GM12865 (cell line): ENCODE data around the gene PCOLCE2.
"Not testable (repeated sequence)": the region's sequence is repeated elsewhere in the genome, so short reads cannot be mapped to it uniquely, and the experiment has no call there.

Experiments used
- DNase-seq: peaks from one replicate; pipeline ENCODE4 v3.0.0; 2010; ENCODE audit warnings: low read depth
- H3K4me3 ChIP-seq: 2 replicates; pipeline ENCODE4 v1.5.1; 2011; ENCODE audit warnings: mild to moderate bottlenecking, low read depth, low read length, control low read depth
- CTCF ChIP-seq: IDR thresholded peaks from 2 replicates; pipeline ENCODE4 v1.5.1; 2011; ENCODE audit warnings: low read length, control low read depth, low read depth, inconsistent platforms; ENCODE audit not compliant: insufficient read depth; ENCODE audit errors: missing control alignments

Gene PCOLCE2

GRCh38 chr3:142884531-142884930, 4.4 kb downstream of the PCOLCE2 start:
- TF ChIP-seq CTCF, result no peak
- H3K4me3 ChIP-seq, result no peak overlapping the region
- DNase-seq, result no peak

- DNase-seq, H3K4me3 ChIP-seq: not testable (repeated sequence)
These were observed 5.3 kb downstream of the PCOLCE2 start for GRCh38 chr3:142883534-142883933.

GRCh38 chr3:142881445-142882224, 7.2 kb downstream of the PCOLCE2 start:
- no peak for TF ChIP-seq CTCF
- H3K4me3 ChIP-seq, result no peak overlapping the region
- DNase-seq, result no peak

GRCh38 chr3:142878649-142879300, 10.1 kb downstream of the PCOLCE2 start:
- no peak overlapping the region for H3K4me3 ChIP-seq
- no peak for DNase-seq
- TF ChIP-seq CTCF, result no peak

GRCh38 chr3:142876417-142876816, 12.5 kb downstream of the PCOLCE2 start:
- TF ChIP-seq CTCF, result no peak
- no peak for DNase-seq
- no peak overlapping the region for H3K4me3 ChIP-seq

- no peak for TF ChIP-seq CTCF
- no peak for DNase-seq
- no peak overlapping the region for H3K4me3 ChIP-seq
These were observed 13.2 kb downstream of the PCOLCE2 start for GRCh38 chr3:142875583-142876207.

- DNase-seq, result no peak
- H3K4me3 ChIP-seq, result no peak overlapping the region
- TF ChIP-seq CTCF, result no peak
These were observed 13.8 kb downstream of the PCOLCE2 start for GRCh38 chr3:142875099-142875498.

GRCh38 chr3:142868382-142868781, 20.5 kb downstream of the PCOLCE2 start:
- DNase-seq, H3K4me3 ChIP-seq: not testable (repeated sequence)
